ENCODE results near the gene CNTN5. TPM values are rescaled to one million over a fixed set of nuclear protein-coding genes. Genes with fewer than 3 reads are reported as not detected.

CNTN5 gene
- total RNA-seq, 1 donor from 2014 or later, result 0.36 TPM

- no peak for DNase-seq
- H3K9me3 ChIP-seq (replicated peaks), result peaks cover 3% of the 10 kb centered on the region
- no peaks in the 10 kb centered on the region for H3K27me3 ChIP-seq (ENCODE audit: low read depth)
- TF ChIP-seq, protein P1, sequence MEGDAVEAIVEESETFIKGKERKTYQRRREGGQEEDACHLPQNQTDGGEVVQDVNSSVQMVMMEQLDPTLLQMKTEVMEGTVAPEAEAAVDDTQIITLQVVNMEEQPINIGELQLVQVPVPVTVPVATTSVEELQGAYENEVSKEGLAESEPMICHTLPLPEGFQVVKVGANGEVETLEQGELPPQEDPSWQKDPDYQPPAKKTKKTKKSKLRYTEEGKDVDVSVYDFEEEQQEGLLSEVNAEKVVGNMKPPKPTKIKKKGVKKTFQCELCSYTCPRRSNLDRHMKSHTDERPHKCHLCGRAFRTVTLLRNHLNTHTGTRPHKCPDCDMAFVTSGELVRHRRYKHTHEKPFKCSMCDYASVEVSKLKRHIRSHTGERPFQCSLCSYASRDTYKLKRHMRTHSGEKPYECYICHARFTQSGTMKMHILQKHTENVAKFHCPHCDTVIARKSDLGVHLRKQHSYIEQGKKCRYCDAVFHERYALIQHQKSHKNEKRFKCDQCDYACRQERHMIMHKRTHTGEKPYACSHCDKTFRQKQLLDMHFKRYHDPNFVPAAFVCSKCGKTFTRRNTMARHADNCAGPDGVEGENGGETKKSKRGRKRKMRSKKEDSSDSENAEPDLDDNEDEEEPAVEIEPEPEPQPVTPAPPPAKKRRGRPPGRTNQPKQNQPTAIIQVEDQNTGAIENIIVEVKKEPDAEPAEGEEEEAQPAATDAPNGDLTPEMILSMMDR (IDR thresholded peaks at IDR 0.05; ENCODE audit: borderline replicate concordance), result no peak
- no peaks in the 10 kb centered on the region for H3K4me1 ChIP-seq
- no peak overlapping the region for H3K27ac ChIP-seq (replicated peaks)
- intact Hi-C loops (cut with micrococcal nuclease), result no loop called here
- no peak overlapping the region for H3K4me3 ChIP-seq
- no peaks in the 10 kb centered on the region for H3K36me3 ChIP-seq
Measured at GRCh38 chr11:99645934-99646333, 625.2 kb downstream of the CNTN5 start.

DNA sequence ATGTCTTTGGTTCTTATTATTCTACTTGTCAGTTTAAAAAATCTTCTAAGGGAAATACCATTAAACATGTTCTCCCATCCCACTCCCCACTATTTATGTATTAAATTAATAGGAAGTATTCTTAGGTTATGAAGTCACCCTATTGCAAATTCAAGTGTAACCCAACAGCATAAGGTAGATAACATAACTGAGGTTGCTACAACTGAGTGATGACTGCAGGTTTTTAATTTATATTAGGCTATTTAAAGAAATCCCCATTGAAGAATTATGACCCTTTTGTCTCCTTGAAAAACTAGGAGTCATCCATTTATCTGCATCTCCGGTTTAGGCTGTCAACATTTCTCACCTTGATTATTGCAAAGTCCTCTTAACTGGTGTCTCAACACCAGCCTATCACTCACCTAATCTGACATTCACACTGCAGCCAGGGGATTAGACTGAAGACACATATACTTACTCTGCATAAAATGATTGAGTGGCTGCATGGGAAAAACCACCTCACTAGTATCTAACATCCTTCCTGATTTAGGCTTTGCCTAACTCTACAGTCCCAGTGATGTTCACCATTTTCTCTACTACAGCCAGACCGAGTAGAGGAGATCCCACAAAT is 649.4 kb downstream of the CNTN5 start:
- Histone ChIP-seq H3K4me3 (no peak overlapping the region), H3K9me3 (replicated peaks) (no peaks in the 10 kb centered on the region), H3K27me3 (ENCODE audit: low read depth) (no peaks in the 10 kb centered on the region), H3K36me3 (no peaks in the 10 kb centered on the region), H3K4me1 (no peaks in the 10 kb centered on the region), H3K27ac (replicated peaks) (no peak overlapping the region)
- TF ChIP-seq, protein P1 (IDR thresholded peaks at IDR 0.05; ENCODE audit: borderline replicate concordance), result no peak
- no peak for DNase-seq
- intact Hi-C loops (cut with micrococcal nuclease), result no loop called here

GRCh38 chr11:99671808-99672409 is 651.2 kb downstream of the CNTN5 start:
- H3K9me3 ChIP-seq (replicated peaks), result no peaks in the 10 kb centered on the region
- no peaks in the 10 kb centered on the region for H3K27me3 ChIP-seq (ENCODE audit: low read depth)
- no peaks in the 10 kb centered on the region for H3K36me3 ChIP-seq
- H3K4me3 ChIP-seq, result no peak overlapping the region
- no peak for DNase-seq
- intact Hi-C loops (cut with micrococcal nuclease), result no loop called here
- no peak overlapping the region for H3K27ac ChIP-seq (replicated peaks)
- no peaks in the 10 kb centered on the region for H3K4me1 ChIP-seq
- TF ChIP-seq, protein P1 (IDR thresholded peaks at IDR 0.05; ENCODE audit: borderline replicate concordance), result no peak

GRCh38 chr11:99676292-99676691 is 655.5 kb downstream of the CNTN5 start:
- no peak for DNase-seq
- H3K27ac ChIP-seq (replicated peaks), result no peak overlapping the region
- H3K9me3 ChIP-seq (replicated peaks), result no peaks in the 10 kb centered on the region
- TF ChIP-seq, protein P1 (IDR thresholded peaks at IDR 0.05; ENCODE audit: borderline replicate concordance), result no peak
- no peak overlapping the region for H3K4me3 ChIP-seq
- no peaks in the 10 kb centered on the region for H3K27me3 ChIP-seq (ENCODE audit: low read depth)
- intact Hi-C loops (cut with micrococcal nuclease), result no loop called here
- no peaks in the 10 kb centered on the region for H3K4me1 ChIP-seq
- no peaks in the 10 kb centered on the region for H3K36me3 ChIP-seq

GRCh38 chr11:99682171-99682570 is 661.4 kb downstream of the CNTN5 start:
- DNase-seq, result no peak
- intact Hi-C loops (cut with micrococcal nuclease), result no loop called here
- H3K4me1 ChIP-seq, result no peaks in the 10 kb centered on the region
- TF ChIP-seq, protein P1 (IDR thresholded peaks at IDR 0.05; ENCODE audit: borderline replicate concordance), result no peak
- no peak overlapping the region for H3K27ac ChIP-seq (replicated peaks)
- no peaks in the 10 kb centered on the region for H3K27me3 ChIP-seq (ENCODE audit: low read depth)
- H3K36me3 ChIP-seq, result no peaks in the 10 kb centered on the region
- no peak overlapping the region for H3K4me3 ChIP-seq
- no peaks in the 10 kb centered on the region for H3K9me3 ChIP-seq (replicated peaks)
